Activated naive CD4-positive, alpha-beta T cell treated with anti-CD3 and anti-CD28 coated beads for 36 hours (primary cell): ENCODE data around the gene BCL6B. TPM values are rescaled to one million over a fixed set of nuclear protein-coding genes. Genes with fewer than 3 reads are reported as not detected.
"Not testable (repeated sequence)": the region's sequence is repeated elsewhere in the genome, so short reads cannot be mapped to it uniquely, and the experiment has no call there.

Experiments
- CTCF ChIA-PET: fragments of 350-600 bp; sonication (Branson Sonifier 250); formaldehyde crosslinking; loops from one replicate; lab custom pipeline; 2021; ENCODE audit warnings: antibody characterized with exemption; lab: Charles Lee
- DNase-seq: peaks from one replicate; pipeline ENCODE4 v3.0.0-alpha.2; 2020
- H3K27ac Mint-ChIP-seq: one replicate; pipeline ENCODE4 v1.8.0; 2021; ENCODE audit warnings: mild to moderate bottlenecking, mixed read lengths
- H3K27me3 Mint-ChIP-seq: one replicate; pipeline ENCODE4 v1.8.0; 2021; ENCODE audit warnings: low read depth, mixed read lengths
- H3K36me3 Mint-ChIP-seq: one replicate; pipeline ENCODE4 v1.8.0; 2021; ENCODE audit warnings: low read depth, mixed read lengths
- H3K4me1 Mint-ChIP-seq: one replicate; pipeline ENCODE4 v1.8.0; 2021; ENCODE audit warnings: low read depth, mixed read lengths
- H3K4me3 Mint-ChIP-seq: one replicate; pipeline ENCODE4 v1.8.0; 2021; ENCODE audit warnings: mild to moderate bottlenecking, moderate library complexity, mixed read lengths
- H3K9me3 Mint-ChIP-seq: one replicate; pipeline ENCODE4 v1.8.0; 2021; ENCODE audit warnings: mixed read lengths
- intact Hi-C: fragments of 100-400 bp; cut with micrococcal nuclease; formaldehyde crosslinking; loops from one replicate; pipeline ENCODE4 v1.15.1; 2023
- total RNA-seq, 2 experiments: library from RNA; stranded (reverse); gene quantifications; one replicate each; pipeline ENCODE4 v1.2.3, GENCODE V29; 2021

The BCL6B gene
- total RNA-seq, 2 experiments from 2014 or later, result 0.62 to 0.74 TPM

- peaks cover 30% of the 10 kb centered on the region for H3K4me1 Mint-ChIP-seq
- peak; percentile 83 for DNase-seq
- not testable (repeated sequence) for H3K36me3 Mint-ChIP-seq, H3K9me3 Mint-ChIP-seq, H3K27me3 Mint-ChIP-seq
- intact Hi-C loops, result loop anchor here (1.0 to 10.0 kb wide), 6 partner anchors 13 to 528 kb away; partner anchors contain the start of genes CD68 and SLC2A4
- CTCF ChIA-PET, result interaction anchor here (0.7 to 12.1 kb wide), 11 partner anchors 10 to 169 kb away, joined by 3 to 238 read pairs (median 4); partner anchors contain the start of gene SLC16A13
- peak overlapping the region; percentile 52 for H3K4me3 Mint-ChIP-seq
- H3K27ac Mint-ChIP-seq, result peak overlapping the region; percentile 52
Observed at GRCh38 chr17:7046725-7047397, 24.0 kb downstream of the BCL6B start.

DNA sequence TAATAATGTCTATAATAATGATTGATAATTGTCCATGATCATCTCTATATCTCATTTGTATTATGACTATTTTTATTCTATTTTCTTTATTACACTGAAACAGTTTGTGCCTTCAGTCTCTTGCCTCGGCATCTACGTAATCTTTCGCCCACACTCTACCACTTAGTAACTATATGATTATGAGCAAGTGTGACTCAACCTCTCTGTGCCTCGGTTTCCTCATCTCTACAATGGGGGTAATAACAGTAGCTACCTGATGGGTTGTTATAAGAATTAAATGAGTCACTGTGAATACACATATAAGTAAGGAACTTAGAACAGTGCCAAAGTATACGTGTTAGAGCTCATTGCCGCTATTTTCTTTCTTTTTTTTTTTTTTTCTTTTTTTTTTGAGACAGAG is 24.7 kb downstream of the BCL6B start:
- no peaks in the 10 kb centered on the region for H3K27me3 Mint-ChIP-seq
- CTCF ChIA-PET, result interaction anchor here (0.7 to 12.1 kb wide), 9 partner anchors 12 to 133 kb away, joined by 3 to 238 read pairs (median 3); no protein-coding TSS in a partner anchor
- peaks cover 26% of the 10 kb centered on the region for H3K4me1 Mint-ChIP-seq
- H3K4me3 Mint-ChIP-seq, result no peak overlapping the region
- intact Hi-C loops, result loop anchor here (1.0 to 10.0 kb wide), 6 partner anchors 13 to 527 kb away; partner anchors contain the start of genes CD68 and SLC2A4
- H3K9me3 Mint-ChIP-seq, result no peaks in the 10 kb centered on the region
- DNase-seq, result peak; percentile 61
- H3K27ac Mint-ChIP-seq, result no peak overlapping the region
- H3K36me3 Mint-ChIP-seq, result no peaks in the 10 kb centered on the region

DNA sequence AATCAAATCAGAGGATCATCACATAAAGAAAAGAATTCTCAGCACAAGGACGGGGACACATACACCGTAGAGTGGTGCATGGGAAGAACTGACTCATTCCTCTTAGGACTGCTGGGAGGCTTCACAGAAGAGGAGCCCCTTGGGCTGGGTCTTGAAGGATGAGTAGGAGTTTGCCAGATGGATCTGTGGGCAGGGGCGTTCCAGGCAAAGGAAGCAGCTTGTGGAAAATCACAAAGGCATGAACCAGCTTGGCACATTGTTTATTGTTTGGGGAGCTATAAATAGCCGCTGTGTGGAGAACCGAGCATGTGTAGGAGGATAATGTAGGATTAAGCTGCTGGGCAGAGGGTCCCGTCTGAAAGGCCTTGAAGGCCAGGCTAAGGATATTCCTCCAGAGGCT is 26.1 kb downstream of the BCL6B start:
- CTCF ChIA-PET, result interaction anchor here (0.8 to 12.1 kb wide), 4 partner anchors 9 to 128 kb away, joined by 3 to 238 read pairs (median 3); no protein-coding TSS in a partner anchor
- no peak overlapping the region for H3K27ac Mint-ChIP-seq

GRCh38 chr17:7050583-7050982 is 27.7 kb downstream of the BCL6B start:
- H3K27ac Mint-ChIP-seq, H3K36me3 Mint-ChIP-seq, H3K4me3 Mint-ChIP-seq, H3K9me3 Mint-ChIP-seq, H3K27me3 Mint-ChIP-seq, DNase-seq, intact Hi-C loops: not testable (repeated sequence)
- CTCF ChIA-PET, result interaction anchor here (0.6 to 12.1 kb wide), 5 partner anchors 9 to 127 kb away, joined by 3 to 238 read pairs (median 6); no protein-coding TSS in a partner anchor
- peaks cover 17% of the 10 kb centered on the region for H3K4me1 Mint-ChIP-seq

More for the DNA sequence above, 26.1 kb downstream of the BCL6B start:
- no peak for DNase-seq
- Mint-ChIP-seq H3K4me1 (peaks cover 18% of the 10 kb centered on the region), H3K27me3 (no peaks in the 10 kb centered on the region), H3K4me3 (no peak overlapping the region), H3K9me3 (no peaks in the 10 kb centered on the region), H3K36me3 (no peaks in the 10 kb centered on the region)
- intact Hi-C loops, result loop anchor here (5.0 to 10.0 kb wide), 2 partner anchors 233 to 526 kb away; partner anchors contain the start of genes CD68 and SLC2A4

- no peaks in the 10 kb centered on the region for H3K36me3 Mint-ChIP-seq
- intact Hi-C loops, result no loop called here
- no peak overlapping the region for H3K27ac Mint-ChIP-seq
- H3K27me3 Mint-ChIP-seq, result no peaks in the 10 kb centered on the region
- no peak overlapping the region for H3K4me3 Mint-ChIP-seq
- CTCF ChIA-PET, result interaction anchor here (0.7 kb wide), 1 partner anchor 496 kb away, joined by 6 read pairs; no protein-coding TSS in a partner anchor
- H3K9me3 Mint-ChIP-seq, result no peaks in the 10 kb centered on the region
- no peak for DNase-seq
- peaks cover 21% of the 10 kb centered on the region for H3K4me1 Mint-ChIP-seq
Observed at GRCh38 chr17:7056386-7056785, 33.5 kb downstream of the BCL6B start.

- intact Hi-C loops, result no loop called here
- no peaks in the 10 kb centered on the region for H3K9me3 Mint-ChIP-seq
- H3K4me1 Mint-ChIP-seq, result peaks cover 24% of the 10 kb centered on the region
- H3K4me3 Mint-ChIP-seq, result no peak overlapping the region
- DNase-seq, result no peak
- CTCF ChIA-PET, result interaction anchor here (0.8 to 3.6 kb wide), 4 partner anchors 8 to 74 kb away, joined by 3 to 16 read pairs (median 6); no protein-coding TSS in a partner anchor
- H3K27ac Mint-ChIP-seq, result no peak overlapping the region
- peaks cover 2% of the 10 kb centered on the region for H3K27me3 Mint-ChIP-seq
- H3K36me3 Mint-ChIP-seq, result no peaks in the 10 kb centered on the region
Observed at GRCh38 chr17:7058831-7059447, 36.1 kb downstream of the BCL6B start.

DNA sequence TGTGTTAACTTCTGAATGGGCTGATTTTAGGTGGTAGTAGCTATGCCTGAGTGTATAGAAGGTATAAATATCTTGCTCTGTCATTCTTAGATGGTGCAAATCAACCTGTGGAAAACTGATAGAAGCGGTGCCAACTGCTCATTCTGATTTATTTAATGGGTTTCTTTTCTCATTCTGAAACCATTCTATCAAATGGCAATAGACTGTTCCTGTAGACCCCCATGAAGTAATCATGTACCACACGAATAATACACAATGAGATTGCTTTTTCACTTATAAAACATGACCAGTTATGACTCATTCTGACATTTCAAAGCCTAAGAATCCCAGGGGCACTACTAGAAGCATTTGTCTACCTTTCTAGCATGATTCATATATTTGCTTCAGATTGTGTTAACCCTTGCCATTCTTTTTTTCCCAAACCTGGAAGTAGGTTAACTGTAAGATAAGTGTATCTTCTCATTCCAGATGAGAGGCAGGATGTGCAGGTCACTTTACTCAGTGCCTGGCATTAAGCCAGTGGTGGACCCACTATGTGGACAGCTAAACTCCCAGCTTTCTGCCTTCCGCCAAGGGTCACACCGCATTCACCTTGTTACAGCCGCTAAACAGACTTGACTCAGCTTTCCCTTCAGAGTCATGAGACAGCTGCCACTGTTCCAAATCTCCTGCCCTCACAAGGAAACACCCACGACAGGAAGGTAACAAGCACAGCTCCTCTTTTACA is 37.5 kb downstream of the BCL6B start:
- H3K4me3 Mint-ChIP-seq, result no peak overlapping the region
- intact Hi-C loops, result loop anchor here (1.0 kb wide), 3 partner anchors 13 to 72 kb away; no protein-coding TSS in a partner anchor
- no peaks in the 10 kb centered on the region for H3K36me3 Mint-ChIP-seq
- H3K4me1 Mint-ChIP-seq, result peaks cover 24% of the 10 kb centered on the region
- no peaks in the 10 kb centered on the region for H3K9me3 Mint-ChIP-seq
- peaks cover 2% of the 10 kb centered on the region for H3K27me3 Mint-ChIP-seq
- peak overlapping the region; percentile 86 for H3K27ac Mint-ChIP-seq
- CTCF ChIA-PET, result interaction anchor here (0.6 to 3.6 kb wide), 8 partner anchors 9 to 118 kb away, joined by 3 to 16 read pairs (median 5); no protein-coding TSS in a partner anchor
- peak; percentile 70 for DNase-seq

DNA sequence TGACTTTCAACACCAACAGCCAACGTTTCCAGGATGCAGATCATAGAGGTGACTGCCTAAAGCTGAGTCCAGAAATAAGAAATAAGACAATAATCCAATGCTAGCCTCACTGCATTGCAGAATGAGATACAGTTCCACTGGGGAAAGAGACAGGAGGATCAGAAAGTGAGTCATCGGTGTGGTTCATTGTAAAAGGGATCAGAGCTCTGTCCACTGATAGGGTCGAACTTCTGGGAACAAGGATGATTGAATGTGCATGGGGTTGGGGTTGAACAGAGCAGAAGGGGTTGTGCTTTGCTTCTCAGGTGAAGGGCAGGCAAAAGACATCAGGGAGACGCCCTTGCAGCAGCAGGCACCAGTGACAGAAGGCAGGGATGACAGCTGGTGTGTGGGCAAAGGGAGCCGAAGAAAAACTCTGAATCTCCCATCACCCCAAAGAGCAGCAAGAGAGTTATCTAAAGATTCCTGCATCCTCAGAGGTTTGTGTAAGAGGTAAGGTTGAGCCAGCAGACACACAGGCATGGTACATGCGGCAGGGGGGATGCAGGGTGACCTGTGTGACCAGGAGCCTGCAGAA is 40.8 kb downstream of the BCL6B start:
- Mint-ChIP-seq H3K27ac (no peak overlapping the region), H3K9me3 (peaks cover 10% of the 10 kb centered on the region)

GRCh38 chr17:7064261-7064660 is 41.4 kb downstream of the BCL6B start:
- Mint-ChIP-seq H3K9me3 (peaks cover 15% of the 10 kb centered on the region), H3K36me3 (peaks cover 2% of the 10 kb centered on the region), H3K27ac (no peak overlapping the region), H3K4me1 (peaks cover 19% of the 10 kb centered on the region), H3K4me3 (no peak overlapping the region), H3K27me3 (peaks cover 2% of the 10 kb centered on the region)
- DNase-seq, result no peak
- CTCF ChIA-PET, result interaction anchor here (0.7 kb wide), 1 partner anchor 228 kb away, joined by 3 read pairs; no protein-coding TSS in a partner anchor
- intact Hi-C loops, result no loop called here

More for the DNA sequence above, 40.8 kb downstream of the BCL6B start:
- H3K4me1 Mint-ChIP-seq, result peaks cover 24% of the 10 kb centered on the region
- H3K4me3 Mint-ChIP-seq, result no peak overlapping the region
- CTCF ChIA-PET, result interaction anchor here (0.6 to 2.0 kb wide), 4 partner anchors 9 to 157 kb away, joined by 3 to 4 read pairs (median 4); no protein-coding TSS in a partner anchor
- intact Hi-C loops, result no loop called here
- peaks cover 2% of the 10 kb centered on the region for H3K36me3 Mint-ChIP-seq
- no peak for DNase-seq
- H3K27me3 Mint-ChIP-seq, result peaks cover 2% of the 10 kb centered on the region

GRCh38 chr17:7067198-7067597 is 44.3 kb downstream of the BCL6B start:
- CTCF ChIA-PET, result no interaction called here
- H3K9me3 Mint-ChIP-seq, result peaks cover 16% of the 10 kb centered on the region
- no peaks in the 10 kb centered on the region for H3K4me1 Mint-ChIP-seq
- peaks cover 2% of the 10 kb centered on the region for H3K36me3 Mint-ChIP-seq
- H3K27ac Mint-ChIP-seq, result no peak overlapping the region
- intact Hi-C loops, result no loop called here
- H3K4me3 Mint-ChIP-seq, result no peak overlapping the region
- peaks cover 2% of the 10 kb centered on the region for H3K27me3 Mint-ChIP-seq
- no peak for DNase-seq

DNA sequence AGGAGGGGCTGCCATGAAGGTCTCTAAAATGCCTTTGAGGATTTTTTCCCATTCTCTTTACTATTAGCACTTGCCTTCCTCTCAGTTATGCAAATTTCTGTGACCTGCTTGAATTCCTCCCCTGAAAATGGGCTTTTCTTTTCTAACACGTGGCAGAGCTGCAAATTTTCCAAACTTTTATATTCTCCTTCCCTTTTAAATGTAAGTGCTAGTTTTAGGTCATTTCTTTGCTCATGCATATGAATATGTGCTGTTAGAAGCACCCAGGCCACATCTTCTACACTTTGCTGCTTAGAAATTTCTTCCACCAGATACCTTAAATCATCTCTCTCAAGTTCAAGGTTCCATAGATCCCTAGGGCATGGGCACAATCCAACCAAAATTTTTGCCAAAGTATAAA is 45.4 kb downstream of the BCL6B start:
- H3K36me3 Mint-ChIP-seq, result peaks cover 2% of the 10 kb centered on the region
- no peak for DNase-seq
- peaks cover 16% of the 10 kb centered on the region for H3K9me3 Mint-ChIP-seq
- peaks cover 2% of the 10 kb centered on the region for H3K27me3 Mint-ChIP-seq
- no peak overlapping the region for H3K27ac Mint-ChIP-seq
- H3K4me1 Mint-ChIP-seq, result no peaks in the 10 kb centered on the region
- intact Hi-C loops, result no loop called here
- CTCF ChIA-PET, result no interaction called here
- no peak overlapping the region for H3K4me3 Mint-ChIP-seq
